SK-N-SH treated with all-trans-retinoic acid at 6 μM for 48 hours (cell line): ENCODE data around the gene IGF2R.

Experiments used
- ATAC-seq: fragments of 200-7000 bp; cut with Tn5 transposase; 3 replicates; pipeline ENCODE4 v1.9.1; 2020; ENCODE audit warnings: mild to moderate bottlenecking, moderate library complexity
- ARNTL ChIP-seq: fragments of 450-650 bp; formaldehyde crosslinking; IDR thresholded peaks from 2 replicates; pipeline ENCODE4 v1.5.0; 2020; ENCODE audit warnings: low read depth, mild to moderate bottlenecking, moderate library complexity, borderline replicate concordance
- BACH2 ChIP-seq: fragments of 250-450 bp; sonication (Bioruptor Pico); IDR thresholded peaks from 2 replicates; pipeline ENCODE4 v1.9.0; 2021; ENCODE audit warnings: mild to moderate bottlenecking, borderline replicate concordance
- CREB5 ChIP-seq: fragments of 250-450 bp; sonication (Bioruptor Pico); IDR thresholded peaks from 2 replicates; pipeline ENCODE4 v1.5.1; 2020; ENCODE audit warnings: low read depth, mild to moderate bottlenecking, moderate library complexity
- CSDC2 ChIP-seq: fragments of 250-450 bp; sonication (Bioruptor Pico); IDR thresholded peaks from 2 replicates; pipeline ENCODE4 v1.5.0; 2020; ENCODE audit warnings: mild to moderate bottlenecking, moderate library complexity
- CSRNP3 ChIP-seq: fragments of 250-450 bp; sonication (Bioruptor Pico); IDR thresholded peaks from 2 replicates; pipeline ENCODE4 v1.5.1; 2021; ENCODE audit warnings: mild to moderate bottlenecking, moderate library complexity
- ESRRG ChIP-seq: fragments of 250-450 bp; sonication (Bioruptor Pico); IDR thresholded peaks from 2 replicates; pipeline ENCODE4 v1.6.1; 2021; ENCODE audit warnings: mild to moderate bottlenecking
- GLIS3 ChIP-seq: fragments of 250-450 bp; sonication (Bioruptor Pico); IDR thresholded peaks from 2 replicates; pipeline ENCODE4 v1.5.0; 2020; ENCODE audit warnings: mild to moderate bottlenecking, moderate library complexity
- ISL1 ChIP-seq: fragments of 250-450 bp; sonication (Bioruptor Pico); IDR thresholded peaks from 2 replicates; pipeline ENCODE4 v2.1.2; 2022; ENCODE audit warnings: mild to moderate bottlenecking, moderate library complexity
- OSR1 ChIP-seq: fragments of 250-450 bp; sonication (Bioruptor Pico); IDR thresholded peaks from 2 replicates; pipeline ENCODE4 v1.8.0; 2022; ENCODE audit warnings: moderate library complexity, mild to moderate bottlenecking, inconsistent platforms
- PATZ1 ChIP-seq: fragments of 250-450 bp; sonication (Bioruptor Pico); IDR thresholded peaks from 2 replicates; pipeline ENCODE4 v1.8.0; 2020; ENCODE audit warnings: mild to moderate bottlenecking, moderate library complexity, borderline replicate concordance
- POU6F1 ChIP-seq: fragments of 250-450 bp; sonication (Bioruptor Pico); IDR thresholded peaks from 2 replicates; pipeline ENCODE4 v1.8.0; 2021; ENCODE audit warnings: low read depth, mild to moderate bottlenecking, moderate library complexity, borderline replicate concordance
- PPARA ChIP-seq: fragments of 250-450 bp; sonication (Bioruptor Pico); IDR thresholded peaks from 2 replicates; pipeline ENCODE4 v1.5.0; 2020; ENCODE audit warnings: mild to moderate bottlenecking, borderline replicate concordance
- RARB ChIP-seq: fragments of 250-450 bp; sonication (Bioruptor Pico); IDR thresholded peaks from 2 replicates; pipeline ENCODE4 v1.8.0; 2021; ENCODE audit warnings: mild to moderate bottlenecking, moderate library complexity
- SNAI2 ChIP-seq: fragments of 250-450 bp; sonication (Bioruptor Pico); IDR thresholded peaks from 2 replicates; pipeline ENCODE4 v1.5.0; 2020; ENCODE audit warnings: mild to moderate bottlenecking, moderate library complexity
- TCF4 ChIP-seq: fragments of 250-450 bp; sonication (Bioruptor Pico); IDR thresholded peaks from 2 replicates; pipeline ENCODE4 v1.8.0; 2021; ENCODE audit warnings: mild to moderate bottlenecking, moderate library complexity, borderline replicate concordance
- TOX ChIP-seq: fragments of 250-450 bp; sonication (Bioruptor Pico); IDR thresholded peaks from 2 replicates; pipeline ENCODE4 v1.8.0; 2021; ENCODE audit warnings: mild to moderate bottlenecking, moderate library complexity, borderline replicate concordance
- TSHZ2 ChIP-seq: fragments of 250-450 bp; sonication (Bioruptor Pico); IDR thresholded peaks from 2 replicates; pipeline ENCODE4 v1.5.0; 2020; ENCODE audit warnings: mild to moderate bottlenecking, moderate library complexity
- ZC3H10 ChIP-seq: fragments of 250-450 bp; sonication (Bioruptor Pico); IDR thresholded peaks from 2 replicates; pipeline ENCODE4 v1.5.1; 2021; ENCODE audit warnings: mild to moderate bottlenecking, moderate library complexity
- ZFP3 ChIP-seq: fragments of 250-450 bp; sonication (Bioruptor Pico); IDR thresholded peaks from 2 replicates; pipeline ENCODE4 v1.5.0; 2020; ENCODE audit warnings: mild to moderate bottlenecking, moderate library complexity
- ZFP30 ChIP-seq: fragments of 450-650 bp; formaldehyde crosslinking; IDR thresholded peaks from 2 replicates; pipeline ENCODE4 v1.5.0; 2022; ENCODE audit warnings: mild to moderate bottlenecking, moderate library complexity
- ZNF565 ChIP-seq: fragments of 450-650 bp; formaldehyde crosslinking; conservative IDR thresholded peaks from 2 replicates; pipeline ENCODE4 v1.5.0; 2020; ENCODE audit warnings: low read depth, mild to moderate bottlenecking, moderate library complexity
- ZNF70 ChIP-seq: fragments of 450-650 bp; formaldehyde crosslinking; IDR thresholded peaks from 2 replicates; pipeline ENCODE4 v1.5.0; 2020; ENCODE audit warnings: mild to moderate bottlenecking, moderate library complexity

Gene IGF2R

GRCh38 chr6:160069050-160069454 is 100.2 kb downstream of the IGF2R start:
- no peak for ATAC-seq
- TF ChIP-seq TOX (CRISPR knock-in tag) (no peak), PPARA (CRISPR knock-in tag) (no peak), OSR1 (CRISPR knock-in tag) (no peak), RARB (CRISPR knock-in tag) (no peak), ZFP3 (CRISPR knock-in tag) (no peak), ZNF70 (CRISPR knock-in tag) (no peak), ESRRG (no peak), GLIS3 (CRISPR knock-in tag) (no peak), ZC3H10 (CRISPR knock-in tag) (no peak)
- TF ChIP-seq, all 23 proteins: peak for 0

GRCh38 chr6:160069459-160069858 is 100.6 kb downstream of the IGF2R start:
- no peak for ATAC-seq
- TF ChIP-seq BACH2 (CRISPR knock-in tag) (no peak), PATZ1 (CRISPR knock-in tag) (no peak), CREB5 (CRISPR knock-in tag) (no peak), TSHZ2 (CRISPR knock-in tag) (no peak), TCF4 (CRISPR knock-in tag) (no peak), ZFP30 (CRISPR knock-in tag) (no peak), CSDC2 (no peak), CSRNP3 (CRISPR knock-in tag) (no peak), ZNF565 (CRISPR knock-in tag) (no peak), TOX (CRISPR knock-in tag) (no peak), PPARA (CRISPR knock-in tag) (no peak), ZFP3 (CRISPR knock-in tag) (no peak), ARNTL (CRISPR knock-in tag) (no peak)
- TF ChIP-seq, all 23 proteins: peak for 0

- TF ChIP-seq POU6F1 (CRISPR knock-in tag) (no peak), TOX (CRISPR knock-in tag) (no peak), ISL1 (no peak), GLIS3 (CRISPR knock-in tag) (no peak), TCF4 (CRISPR knock-in tag) (no peak), CSDC2 (no peak), CREB5 (CRISPR knock-in tag) (no peak), CSRNP3 (CRISPR knock-in tag) (no peak), ARNTL (CRISPR knock-in tag) (no peak), ZC3H10 (CRISPR knock-in tag) (no peak), ZFP3 (CRISPR knock-in tag) (no peak), PPARA (CRISPR knock-in tag) (no peak), SNAI2 (CRISPR knock-in tag) (no peak), PATZ1 (CRISPR knock-in tag) (no peak)
- no peak for ATAC-seq
Observed at GRCh38 chr6:160070427-160070826, 101.5 kb downstream of the IGF2R start.
